ENCODE data around the gene CCNO. TPM values are rescaled to one million over a fixed set of nuclear protein-coding genes. Genes with fewer than 3 reads are reported as not detected.

Gene CCNO
- total and polyA plus RNA-seq, 2 experiments from 2014 or later: 0.12 to 0.51 TPM

- Histone ChIP-seq H3K9me3 (ENCODE audit: low read depth) (no peaks in the 10 kb centered on the region), H3K27me3 (peaks cover 100% of the 10 kb centered on the region), H3K4me3 (peak overlapping the region; percentile 39), H3K36me3 (no peaks in the 10 kb centered on the region), H3K27ac (no peak overlapping the region), H3K4me1 (ENCODE audit: low read depth) (peaks cover 4% of the 10 kb centered on the region)
- no peak for DNase-seq (ENCODE audit: low read depth in 1 of 2, low spot score in 1 of 2)
- no peak for TF ChIP-seq CTCF (IDR thresholded peaks at IDR 0.05; ENCODE audit: low read depth, low read length)
These were observed 1.5 kb downstream of the CCNO start for GRCh38 chr5:55231919-55232270.

DNA sequence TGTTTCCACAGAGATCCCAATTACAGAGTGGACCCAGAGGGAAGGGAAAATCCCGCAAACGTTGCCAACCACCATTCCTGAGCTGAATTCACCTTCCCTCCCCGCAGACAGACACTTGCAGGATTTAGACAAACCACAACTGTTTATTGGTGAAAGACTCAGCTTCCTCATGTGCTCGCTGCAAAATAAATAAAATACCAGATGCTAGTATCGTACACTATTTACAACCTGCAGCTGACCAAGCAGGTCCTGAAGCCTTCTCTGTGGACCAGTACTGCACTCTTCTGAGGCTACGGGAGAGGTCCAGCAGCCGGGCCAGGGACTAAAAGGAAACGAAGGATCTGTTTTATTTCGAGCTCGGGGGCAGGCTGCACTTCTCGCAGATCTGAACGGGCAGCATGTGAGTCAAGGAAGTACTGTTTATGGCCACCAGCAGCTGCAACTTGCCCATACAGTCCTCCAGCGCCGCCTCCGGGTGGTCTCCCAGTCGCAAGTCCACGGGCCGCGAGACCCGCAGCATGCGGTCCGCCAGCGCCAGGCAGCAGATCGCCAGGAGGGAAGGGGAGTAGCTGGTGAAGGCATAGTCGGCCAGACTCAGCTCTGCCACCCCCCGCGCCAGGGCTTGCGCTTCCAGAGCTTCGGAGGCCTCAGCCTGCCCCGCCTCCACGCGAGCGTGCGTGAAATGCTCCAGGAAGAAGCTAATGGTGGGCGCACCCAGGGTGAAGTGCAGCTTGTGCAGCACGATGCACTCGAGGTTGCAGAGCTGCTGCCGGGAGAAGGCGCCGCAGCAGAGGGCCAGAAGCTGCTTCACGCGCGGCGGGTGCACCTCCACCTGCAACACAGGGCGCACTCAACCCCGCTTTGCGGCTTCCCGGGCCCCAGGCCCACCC, 2.1 kb downstream of the CCNO start:
- Histone ChIP-seq H3K27me3 (peaks cover 100% of the 10 kb centered on the region), H3K9me3 (ENCODE audit: low read depth) (no peaks in the 10 kb centered on the region), H3K27ac (no peak overlapping the region), H3K4me1 (ENCODE audit: low read depth) (peaks cover 4% of the 10 kb centered on the region), H3K4me3 (peak overlapping the region; percentile 39), H3K36me3 (no peaks in the 10 kb centered on the region)
- TF ChIP-seq CTCF (IDR thresholded peaks at IDR 0.05; ENCODE audit: low read depth, low read length): no peak
- DNase-seq (ENCODE audit: low read depth in 1 of 2, low spot score in 1 of 2): peak; percentile 14 to 46

DNA sequence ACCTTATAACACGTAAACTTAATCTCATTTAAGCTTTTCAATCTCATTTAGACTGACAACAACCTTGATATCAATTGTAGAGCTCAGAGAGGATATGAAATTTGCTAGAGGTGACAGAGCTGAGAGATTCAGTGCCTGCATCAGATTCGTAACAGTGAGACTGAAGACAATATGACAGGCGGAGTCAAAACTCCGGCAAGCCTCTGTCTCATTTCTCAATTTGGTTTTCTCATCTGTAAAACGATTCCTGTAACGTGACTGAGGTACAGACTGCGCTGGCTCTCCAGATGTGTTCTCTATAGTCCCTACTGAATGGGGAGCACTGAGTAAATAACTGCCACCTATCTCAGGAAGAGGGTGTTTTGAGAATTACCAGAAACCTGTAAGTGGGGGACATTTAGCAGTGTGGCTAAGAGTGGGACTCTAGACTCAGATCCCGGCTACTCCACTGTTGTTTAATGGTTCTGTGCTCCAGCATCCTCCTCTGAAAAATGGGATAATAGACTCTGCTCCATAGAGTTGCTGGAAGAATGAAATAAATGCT, 3.2 kb downstream of the CCNO start:
- Histone ChIP-seq H3K9me3 (ENCODE audit: low read depth) (no peaks in the 10 kb centered on the region), H3K27ac (no peak overlapping the region), H3K4me3 (no peak overlapping the region), H3K27me3 (peaks cover 100% of the 10 kb centered on the region), H3K4me1 (ENCODE audit: low read depth) (peaks cover 4% of the 10 kb centered on the region), H3K36me3 (no peaks in the 10 kb centered on the region)
- no peak for DNase-seq (ENCODE audit: low read depth in 1 of 2, low spot score in 1 of 2)
- no peak for TF ChIP-seq CTCF (IDR thresholded peaks at IDR 0.05; ENCODE audit: low read depth, low read length)

DNA sequence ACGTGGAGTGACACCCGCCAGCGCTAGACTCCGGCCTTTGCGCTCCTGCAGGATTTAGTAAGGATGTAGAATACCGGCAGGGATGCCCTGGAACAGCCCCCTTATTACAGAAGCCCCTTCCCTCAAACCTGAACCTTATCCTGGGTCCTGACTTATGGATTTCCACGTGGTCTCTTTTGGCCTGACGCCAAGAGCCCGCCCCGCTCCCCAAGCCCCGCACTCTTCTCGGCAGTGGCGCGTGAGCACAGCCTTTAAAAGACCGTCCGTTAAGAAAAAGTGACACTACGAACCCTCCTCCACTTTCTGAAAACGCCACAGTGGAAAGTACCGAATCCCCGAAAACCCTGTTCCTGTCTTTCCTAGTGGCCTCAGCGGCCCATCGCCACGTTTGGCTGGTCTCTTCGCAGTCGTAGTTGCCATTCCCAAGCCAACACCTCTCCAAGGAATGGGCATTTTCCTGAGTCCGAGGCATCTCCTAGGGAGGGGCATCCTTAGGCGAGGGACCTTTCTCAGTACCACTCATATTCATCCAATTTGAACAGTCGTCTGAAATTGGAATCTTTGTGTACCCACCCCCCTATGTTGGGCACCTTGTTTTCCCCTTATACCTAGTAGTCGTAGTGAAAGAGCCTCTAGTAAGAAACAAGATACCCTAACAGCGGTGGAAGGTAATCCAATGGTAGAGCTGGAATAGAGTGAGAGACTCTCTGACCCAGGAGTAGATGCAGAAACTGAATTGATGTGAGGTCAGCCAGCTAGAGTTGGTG, 5.6 kb downstream of the CCNO start:
- H3K4me3 ChIP-seq: peak overlapping the region; percentile 31
- no peaks in the 10 kb centered on the region for H3K36me3 ChIP-seq
- peaks cover 4% of the 10 kb centered on the region for H3K4me1 ChIP-seq (ENCODE audit: low read depth)
- TF ChIP-seq CTCF (IDR thresholded peaks at IDR 0.05; ENCODE audit: low read depth, low read length): no peak
- H3K9me3 ChIP-seq (ENCODE audit: low read depth): no peaks in the 10 kb centered on the region
- peaks cover 100% of the 10 kb centered on the region for H3K27me3 ChIP-seq
- no peak for DNase-seq (ENCODE audit: low read depth in 1 of 2, low spot score in 1 of 2)
- no peak overlapping the region for H3K27ac ChIP-seq

- peak within 1 kb of the TSS; percentile 31 for H3K4me3 ChIP-seq
- peaks cover under 1% of the 10 kb centered on the region for H3K4me1 ChIP-seq (ENCODE audit: low read depth)
- no peak within 1 kb of the TSS for H3K27ac ChIP-seq
- peak; percentile 3 for TF ChIP-seq CTCF (IDR thresholded peaks at IDR 0.05; ENCODE audit: low read depth, low read length)
- DNase-seq (ENCODE audit: low read depth in 1 of 2, low spot score in 1 of 2): peak; percentile 30 to 76
- H3K36me3 ChIP-seq: no peaks in the 10 kb centered on the region
- peaks cover 100% of the 10 kb centered on the region for H3K27me3 ChIP-seq
- H3K9me3 ChIP-seq (ENCODE audit: low read depth): no peaks in the 10 kb centered on the region
These were observed 6.3 kb downstream of the CCNO start, which contains the start of gene MCIDAS for GRCh38 chr5:55226934-55227663. Gene MCIDAS (minus strand): TSS chr5:55227315. CDS start chr5:55227138, 177 bp downstream.

Data from cardiac muscle cell (in vitro differentiated cells and primary cell).